D721Med (cell line): ENCODE data around the gene ITGA2B.

Experiments
- DNase-seq: peaks from one replicate; pipeline ENCODE4 v3.0.0; 2011; ENCODE audit warnings: low spot score; ENCODE audit not compliant: insufficient read length
- FAIRE-seq: peaks from 2 replicates; lab custom pipeline; 2011; peaks lifted over from hg19 to GRCh38; lab: Jason Lieb, UNC
- CTCF ChIP-seq: IDR thresholded peaks from 2 replicates; pipeline ENCODE4 v1.5.1; 2012; ENCODE audit warnings: mild to moderate bottlenecking, control low read depth; ENCODE audit not compliant: insufficient read depth; ENCODE audit errors: missing control alignments

Gene ITGA2B

DNA sequence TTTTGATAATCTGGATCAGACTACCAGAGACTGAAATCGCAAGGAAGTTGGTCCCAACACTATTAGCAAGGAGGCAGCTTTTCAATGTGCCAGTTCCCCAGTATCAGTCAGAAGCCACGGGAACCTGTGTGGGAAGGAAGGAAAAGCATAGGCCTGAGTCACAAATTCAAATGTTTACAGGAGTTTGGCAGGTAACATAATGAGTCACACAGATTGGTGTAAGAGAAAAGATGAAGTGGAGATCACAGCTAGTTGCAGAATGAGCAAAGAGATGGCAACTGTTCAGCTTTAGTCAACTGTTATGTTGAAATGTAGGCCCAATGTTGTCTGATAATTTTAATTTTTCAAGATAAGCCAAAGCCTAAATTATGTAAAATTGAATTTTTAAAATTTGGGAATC is 28.1 kb upstream of the ITGA2B start:
- no peak for DNase-seq

GRCh38 chr17:44416558-44417289 is 27.3 kb upstream of the ITGA2B start:
- FAIRE-seq = no peak
- no peak for DNase-seq
- no peak for TF ChIP-seq CTCF

More for the DNA sequence above, 28.1 kb upstream of the ITGA2B start:
- TF ChIP-seq CTCF = no peak
- FAIRE-seq = no peak

GRCh38 chr17:44414394-44415155 is 25.1 kb upstream of the ITGA2B start:
- TF ChIP-seq CTCF = no peak
- DNase-seq (no peak), FAIRE-seq (no peak)

DNA sequence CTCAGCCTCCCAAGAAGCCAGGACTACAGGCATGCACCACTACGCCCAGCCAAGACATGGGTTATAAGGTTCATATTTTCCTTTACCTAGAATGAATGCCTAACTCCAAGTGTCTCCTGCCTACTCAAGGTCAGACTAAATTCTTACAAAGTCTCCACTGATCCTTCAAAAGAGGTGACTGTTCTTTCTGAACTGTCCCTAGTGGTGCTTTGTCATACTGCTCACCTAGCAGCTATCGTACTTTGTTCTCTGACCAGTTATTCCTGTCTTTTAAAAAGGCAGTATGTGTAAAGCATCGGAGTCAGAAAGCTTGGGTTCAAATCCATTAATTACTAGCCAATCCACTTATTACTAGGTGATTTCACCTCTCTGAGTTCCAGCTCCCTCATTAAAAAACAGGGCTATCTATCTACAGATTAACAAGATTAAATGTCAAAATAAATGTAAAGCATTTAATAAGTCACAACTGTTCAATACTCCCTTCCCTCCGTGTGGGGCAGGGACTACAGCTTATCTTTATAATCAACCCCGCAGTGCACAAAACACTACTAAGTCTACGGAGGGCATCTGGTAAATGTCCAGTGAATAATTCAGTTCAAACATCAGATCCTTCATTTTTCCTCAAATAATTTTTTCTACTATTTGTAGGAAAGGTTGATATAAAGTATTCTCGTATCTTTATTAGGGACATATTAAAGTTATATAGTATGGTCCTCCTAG is 20.0 kb upstream of the ITGA2B start:
- no peak for TF ChIP-seq CTCF
- no peak for DNase-seq
- FAIRE-seq = no peak

DNA sequence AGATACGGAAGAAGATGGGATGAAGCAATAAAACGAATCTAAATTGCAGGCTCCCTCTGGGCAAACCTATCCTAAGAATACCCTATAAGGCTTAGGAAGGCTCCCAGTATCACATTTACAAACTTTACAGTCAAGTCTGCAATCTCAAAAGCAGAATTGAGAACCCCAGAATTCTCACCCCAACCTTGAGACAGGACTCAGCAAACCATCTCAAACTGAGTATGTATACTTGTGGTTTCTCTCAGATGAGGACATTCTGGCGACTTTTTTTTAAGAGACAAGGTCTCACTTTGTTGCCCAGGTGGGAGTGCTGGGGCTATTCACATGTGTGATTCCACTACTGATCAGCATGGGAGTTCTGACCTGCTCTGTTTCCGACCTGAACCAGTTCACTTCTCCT is 19.3 kb upstream of the ITGA2B start:
- FAIRE-seq = no peak
- no peak for TF ChIP-seq CTCF
- DNase-seq = no peak

- no peak for FAIRE-seq
- no peak for DNase-seq
- no peak for TF ChIP-seq CTCF
Measured at GRCh38 chr17:44402564-44403172, 13.2 kb upstream of the ITGA2B start.
